ENCODE data around the gene SENP6.

SENP6 gene

GRCh38 chr6:75746221-75746620, 144.5 kb downstream of the SENP6 start:
- Histone ChIP-seq H3K4me3 (ENCODE audit: low read depth, low read length) (no peak overlapping the region), H3K9me3 (no peaks in the 10 kb centered on the region), H3K4me1 (no peaks in the 10 kb centered on the region), H3K27me3 (peaks cover 48% of the 10 kb centered on the region), H3K36me3 (no peaks in the 10 kb centered on the region)
- DNase-seq: no peak
- TF ChIP-seq CTCF (IDR thresholded peaks at IDR 0.05; ENCODE audit: low read depth, low read length): no peak

GRCh38 chr6:75747152-75747992, 145.7 kb downstream of the SENP6 start:
- TF ChIP-seq CTCF (IDR thresholded peaks at IDR 0.05; ENCODE audit: low read depth, low read length): no peak
- Histone ChIP-seq H3K36me3 (no peaks in the 10 kb centered on the region), H3K4me3 (ENCODE audit: low read depth, low read length) (no peak overlapping the region), H3K9me3 (no peaks in the 10 kb centered on the region), H3K27me3 (peaks cover 51% of the 10 kb centered on the region), H3K4me1 (no peaks in the 10 kb centered on the region)
- no peak for DNase-seq

- Histone ChIP-seq H3K9me3 (no peaks in the 10 kb centered on the region), H3K27me3 (peaks cover 51% of the 10 kb centered on the region), H3K4me1 (no peaks in the 10 kb centered on the region), H3K4me3 (ENCODE audit: low read depth, low read length) (peak overlapping the region; percentile 69), H3K36me3 (no peaks in the 10 kb centered on the region)
- TF ChIP-seq CTCF (IDR thresholded peaks at IDR 0.05; ENCODE audit: low read depth, low read length): no peak
- no peak for DNase-seq
These were observed 146.5 kb downstream of the SENP6 start for GRCh38 chr6:75748003-75748742.

- Histone ChIP-seq H3K9me3 (no peaks in the 10 kb centered on the region), H3K4me1 (no peaks in the 10 kb centered on the region), H3K4me3 (ENCODE audit: low read depth, low read length) (peak within 1 kb of the TSS; percentile 69), H3K36me3 (no peaks in the 10 kb centered on the region), H3K27me3 (peaks cover 51% of the 10 kb centered on the region)
- no peak for TF ChIP-seq CTCF (IDR thresholded peaks at IDR 0.05; ENCODE audit: low read depth, low read length)
- peak; percentile 58 for DNase-seq
These were observed 147.3 kb downstream of the SENP6 start, which contains the start of gene MYO6 for GRCh38 chr6:75748743-75749538. Gene MYO6, plus strand, starts transcription at chr6:75749239. Its CDS starts 68,309 bp downstream, at chr6:75817548.

GRCh38 chr6:75751443-75751842, 149.8 kb downstream of the SENP6 start:
- H3K4me1 ChIP-seq: no peaks in the 10 kb centered on the region
- H3K4me3 ChIP-seq (ENCODE audit: low read depth, low read length): no peak overlapping the region
- DNase-seq: no peak
- no peaks in the 10 kb centered on the region for H3K36me3 ChIP-seq
- TF ChIP-seq CTCF (IDR thresholded peaks at IDR 0.05; ENCODE audit: low read depth, low read length): no peak
- no peaks in the 10 kb centered on the region for H3K9me3 ChIP-seq
- peaks cover 48% of the 10 kb centered on the region for H3K27me3 ChIP-seq

All from BE2C (cell line).